Cardiac fibroblast (primary cell): ENCODE data around the gene FAM98B.

Experiments
- DNase-seq, 2 donors: peaks; one replicate each; pipeline versions ENCODE4 v3.0.0 to v3.0.0-alpha.2; 2010; ENCODE audit warnings: low read depth in 2 of 2
- H3K4me3 ChIP-seq, 2 donors: replicated peaks in 1 of 2; 1 replicate in 1 of 2; 2 replicates in 1 of 2; pipeline ENCODE4 v1.5.1; 2011; ENCODE audit warnings: low read depth in 2 of 2, low read length in 2 of 2, mild to moderate bottlenecking in 2 of 2, moderate library complexity in 1 of 2
- CTCF ChIP-seq: IDR thresholded peaks from one replicate; pipeline ENCODE4 v1.5.1; 2011; ENCODE audit warnings: low read depth, mild to moderate bottlenecking, low read length, inconsistent platforms

Gene FAM98B

GRCh38 chr15:38504680-38505467, 50.9 kb downstream of the FAM98B start:
- DNase-seq: no peak
- no peak for TF ChIP-seq CTCF
- no peak overlapping the region for H3K4me3 ChIP-seq

- no peak overlapping the region for H3K4me3 ChIP-seq
- no peak for DNase-seq
- no peak for TF ChIP-seq CTCF
These were observed 53.1 kb downstream of the FAM98B start for GRCh38 chr15:38506997-38507396.

GRCh38 chr15:38507570-38507969, 53.6 kb downstream of the FAM98B start:
- no peak overlapping the region for H3K4me3 ChIP-seq
- DNase-seq: no peak
- TF ChIP-seq CTCF: no peak

- no peak for DNase-seq
- no peak overlapping the region for H3K4me3 ChIP-seq
- no peak for TF ChIP-seq CTCF
These were observed 54.7 kb downstream of the FAM98B start for GRCh38 chr15:38508647-38509046.

- DNase-seq: no peak
- TF ChIP-seq CTCF: no peak
- H3K4me3 ChIP-seq: no peak overlapping the region
These were observed 55.2 kb downstream of the FAM98B start for GRCh38 chr15:38509152-38509551.

- H3K4me3 ChIP-seq: no peak overlapping the region
- TF ChIP-seq CTCF: no peak
- DNase-seq: no peak
These were observed 59.0 kb downstream of the FAM98B start for GRCh38 chr15:38512901-38513300.

- DNase-seq: no peak
- no peak overlapping the region for H3K4me3 ChIP-seq
- no peak for TF ChIP-seq CTCF
These were observed 60.7 kb downstream of the FAM98B start for GRCh38 chr15:38514601-38515000.
